ENCODE data around the gene FKBP5.
A peak's percentile ranks its signal among the peaks of the same experiment; 100 is the strongest.

DNA sequence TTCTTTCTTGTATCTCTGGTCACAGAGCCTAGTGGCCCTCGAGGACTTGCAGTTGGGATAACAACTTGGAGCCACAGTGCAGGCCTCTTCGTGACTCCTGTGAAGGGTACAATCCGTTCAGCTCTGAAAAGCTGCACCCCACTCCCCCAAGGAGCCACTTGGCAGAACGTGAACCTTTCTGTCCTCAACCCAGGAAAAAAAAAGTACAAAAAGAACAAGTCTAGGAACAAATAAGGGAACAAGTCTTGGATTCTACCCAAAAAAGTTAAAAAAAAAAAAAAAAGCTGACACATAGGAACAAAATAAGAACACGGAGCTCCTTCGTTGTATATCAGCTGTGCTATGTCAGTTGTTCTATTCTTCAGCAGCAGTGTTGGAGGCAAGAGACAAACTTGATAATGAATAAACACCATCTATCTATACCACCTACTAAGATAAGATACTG lies 98.1 kb downstream of the FKBP5 start:
- TF ChIP-seq EP300 (IDR thresholded peaks at IDR 0.05) (peak; percentile 87), POLR2AphosphoS5 (IDR thresholded peaks at IDR 0.05) (peak; percentile 40 to 69 (median 41))
- TF ChIP-seq, protein P1, sequence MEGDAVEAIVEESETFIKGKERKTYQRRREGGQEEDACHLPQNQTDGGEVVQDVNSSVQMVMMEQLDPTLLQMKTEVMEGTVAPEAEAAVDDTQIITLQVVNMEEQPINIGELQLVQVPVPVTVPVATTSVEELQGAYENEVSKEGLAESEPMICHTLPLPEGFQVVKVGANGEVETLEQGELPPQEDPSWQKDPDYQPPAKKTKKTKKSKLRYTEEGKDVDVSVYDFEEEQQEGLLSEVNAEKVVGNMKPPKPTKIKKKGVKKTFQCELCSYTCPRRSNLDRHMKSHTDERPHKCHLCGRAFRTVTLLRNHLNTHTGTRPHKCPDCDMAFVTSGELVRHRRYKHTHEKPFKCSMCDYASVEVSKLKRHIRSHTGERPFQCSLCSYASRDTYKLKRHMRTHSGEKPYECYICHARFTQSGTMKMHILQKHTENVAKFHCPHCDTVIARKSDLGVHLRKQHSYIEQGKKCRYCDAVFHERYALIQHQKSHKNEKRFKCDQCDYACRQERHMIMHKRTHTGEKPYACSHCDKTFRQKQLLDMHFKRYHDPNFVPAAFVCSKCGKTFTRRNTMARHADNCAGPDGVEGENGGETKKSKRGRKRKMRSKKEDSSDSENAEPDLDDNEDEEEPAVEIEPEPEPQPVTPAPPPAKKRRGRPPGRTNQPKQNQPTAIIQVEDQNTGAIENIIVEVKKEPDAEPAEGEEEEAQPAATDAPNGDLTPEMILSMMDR (IDR thresholded peaks at IDR 0.05), result no peak

Data from stomach (tissue), 4 donors.